Inferior parietal cortex (tissue), 1 donor: ENCODE data around the gene ZNF467.

Source experiments
- DNase-seq: peaks from one replicate; pipeline ENCODE4 v3.0.0-alpha.2; 2016; ENCODE audit errors: extremely low spot score

Gene ZNF467

DNA sequence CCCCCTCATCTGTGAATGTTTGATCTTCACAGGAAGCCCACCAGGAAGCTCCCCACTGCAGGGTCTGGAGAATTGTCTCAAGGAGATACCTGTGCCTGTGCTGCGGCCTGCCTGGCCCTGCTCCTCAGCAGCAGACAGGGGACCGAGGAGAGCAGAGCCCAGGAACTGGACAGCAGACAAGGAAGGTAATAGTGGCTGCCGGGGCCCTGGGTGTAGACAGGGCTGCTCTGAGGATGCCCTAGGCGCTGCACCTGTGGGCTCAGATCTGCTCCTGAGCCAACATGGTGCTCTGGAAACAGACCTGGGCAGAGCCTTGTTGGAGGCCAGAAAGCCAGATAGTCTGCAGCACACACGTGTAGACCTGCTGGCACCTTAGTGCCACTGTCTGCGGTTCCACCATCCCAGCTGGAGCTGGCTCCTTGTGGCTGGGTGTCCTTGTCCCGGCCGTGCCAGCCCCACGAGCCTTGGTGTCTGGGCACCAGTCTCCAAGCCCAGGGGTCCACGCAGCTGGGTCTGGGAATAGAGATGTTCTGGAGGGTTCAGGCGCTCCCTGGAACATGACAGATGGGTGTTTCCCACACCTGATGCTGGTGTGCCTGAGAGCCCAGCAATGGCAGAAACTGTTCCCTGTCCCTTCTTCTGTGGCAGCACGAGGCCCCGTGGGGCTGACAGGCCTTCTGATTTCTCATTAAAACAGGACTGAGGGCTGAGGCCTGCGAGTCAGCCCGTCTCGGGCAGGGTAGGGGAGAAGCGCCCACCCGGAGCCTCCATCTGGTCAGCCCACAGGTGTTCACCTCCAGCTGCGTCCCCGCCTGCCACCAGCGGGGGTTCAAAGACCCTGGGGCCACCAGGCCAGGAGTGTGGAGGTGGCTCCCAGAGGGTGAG, 44.7 kb downstream of the ZNF467 start:
- DNase-seq: no peak

DNA sequence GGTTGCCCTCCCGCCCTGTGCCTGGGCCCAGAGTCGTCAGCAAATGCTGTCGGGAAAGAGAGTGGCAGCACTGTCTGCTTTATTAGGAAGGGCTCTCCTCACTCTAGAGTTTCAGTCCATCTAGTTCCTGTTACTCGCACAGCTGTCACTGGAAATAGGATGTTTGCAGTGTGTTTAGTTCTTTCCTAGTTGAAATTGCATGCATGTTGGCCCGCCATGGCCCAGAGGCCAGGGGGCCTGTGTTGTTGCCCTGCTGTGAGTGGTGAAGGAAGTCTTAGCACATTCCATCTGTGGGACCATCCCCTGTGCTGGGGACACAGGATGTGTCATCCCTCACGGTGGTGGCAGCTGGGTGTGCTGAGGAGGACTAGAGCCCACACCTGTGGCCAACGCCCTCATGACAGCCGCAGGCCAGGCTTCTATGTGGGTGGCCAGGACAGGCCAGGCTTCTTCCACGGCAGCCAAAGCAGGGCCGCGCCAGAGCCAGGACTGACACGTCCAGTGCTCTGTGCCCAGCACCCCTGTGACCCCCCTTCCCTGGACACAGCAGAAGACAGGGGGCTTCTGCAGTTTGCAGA, 45.4 kb downstream of the ZNF467 start:
- DNase-seq: no peak

DNA sequence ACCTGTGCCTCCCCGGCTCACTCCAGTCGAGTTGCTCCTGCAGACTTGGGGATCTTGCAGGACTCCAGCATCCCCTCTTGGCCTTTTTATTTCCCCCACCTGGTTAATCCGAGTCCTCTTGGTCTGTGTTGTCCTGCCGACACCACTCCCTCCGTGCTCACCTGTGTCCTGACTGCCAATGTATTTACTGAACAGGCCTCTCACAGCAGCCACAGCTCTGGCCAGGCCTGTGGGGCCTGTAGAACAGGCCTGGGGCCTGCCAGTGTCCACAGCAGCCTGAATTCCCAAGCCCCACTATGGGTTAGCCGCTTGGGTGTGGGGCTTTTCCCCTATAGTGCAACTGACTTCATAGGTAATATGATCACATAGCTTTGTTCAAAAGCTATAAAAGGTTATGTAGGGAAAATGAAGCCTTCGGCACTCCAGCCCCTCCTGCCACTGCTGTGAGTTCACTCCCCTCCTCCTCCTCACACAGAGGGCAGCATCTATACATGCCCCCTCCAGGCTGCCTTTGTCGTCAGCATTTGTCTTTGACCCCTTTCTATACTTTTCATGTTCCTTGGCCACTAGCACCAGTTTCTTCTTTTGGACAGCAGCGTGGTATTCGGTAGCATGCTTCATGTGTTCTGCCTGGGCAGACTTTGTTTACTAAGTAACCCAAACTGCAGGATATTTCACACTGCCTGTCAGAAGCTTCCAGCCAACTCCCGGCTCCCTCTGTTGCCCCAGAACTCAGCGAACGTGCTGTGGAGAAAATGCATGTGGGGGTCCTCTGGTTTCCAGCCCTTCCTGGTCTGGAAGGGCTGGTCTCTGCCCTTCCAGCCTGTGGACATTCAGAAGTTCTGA, 46.1 kb downstream of the ZNF467 start:
- DNase-seq: no peak

DNA sequence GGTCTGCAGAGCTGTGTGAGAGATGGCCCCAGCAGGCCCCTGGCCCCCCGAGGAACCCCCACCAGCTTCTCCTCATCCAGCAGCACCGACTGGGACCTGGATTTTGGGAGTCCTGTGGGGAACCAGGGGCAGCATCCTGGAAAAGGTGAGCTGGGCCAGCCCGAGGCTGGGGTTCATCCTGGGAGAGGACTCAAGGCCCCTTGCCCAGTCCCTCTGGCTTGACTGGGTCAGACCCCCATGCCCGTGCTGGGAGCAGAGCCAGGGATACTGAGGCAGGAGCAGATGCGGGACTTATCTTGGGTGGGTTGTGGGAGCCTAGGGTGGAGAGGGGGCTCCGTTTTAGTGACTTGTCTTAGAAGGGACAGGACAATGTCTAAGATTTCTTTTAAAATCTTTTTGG, 47.5 kb downstream of the ZNF467 start:
- no peak for DNase-seq

DNA sequence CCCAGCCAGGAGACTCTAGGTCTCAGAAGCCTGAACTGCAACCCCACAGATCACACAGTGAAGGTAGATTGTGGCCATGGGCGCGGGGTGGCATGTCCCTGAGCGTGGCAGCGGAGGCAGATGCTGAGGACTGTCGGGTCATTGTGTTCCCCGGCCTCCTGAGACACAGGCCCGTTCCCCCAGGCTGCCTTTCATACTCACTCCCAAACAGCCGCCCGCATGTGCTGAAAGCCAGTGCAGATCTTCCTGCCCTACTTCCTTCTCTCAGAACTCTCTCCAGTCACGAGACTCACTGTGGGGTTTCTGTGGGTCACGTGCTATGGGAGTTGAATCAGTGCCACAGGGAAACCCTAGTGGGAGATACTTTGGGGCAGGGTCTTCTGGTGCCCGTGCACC, 48.0 kb downstream of the ZNF467 start:
- DNase-seq: no peak

DNA sequence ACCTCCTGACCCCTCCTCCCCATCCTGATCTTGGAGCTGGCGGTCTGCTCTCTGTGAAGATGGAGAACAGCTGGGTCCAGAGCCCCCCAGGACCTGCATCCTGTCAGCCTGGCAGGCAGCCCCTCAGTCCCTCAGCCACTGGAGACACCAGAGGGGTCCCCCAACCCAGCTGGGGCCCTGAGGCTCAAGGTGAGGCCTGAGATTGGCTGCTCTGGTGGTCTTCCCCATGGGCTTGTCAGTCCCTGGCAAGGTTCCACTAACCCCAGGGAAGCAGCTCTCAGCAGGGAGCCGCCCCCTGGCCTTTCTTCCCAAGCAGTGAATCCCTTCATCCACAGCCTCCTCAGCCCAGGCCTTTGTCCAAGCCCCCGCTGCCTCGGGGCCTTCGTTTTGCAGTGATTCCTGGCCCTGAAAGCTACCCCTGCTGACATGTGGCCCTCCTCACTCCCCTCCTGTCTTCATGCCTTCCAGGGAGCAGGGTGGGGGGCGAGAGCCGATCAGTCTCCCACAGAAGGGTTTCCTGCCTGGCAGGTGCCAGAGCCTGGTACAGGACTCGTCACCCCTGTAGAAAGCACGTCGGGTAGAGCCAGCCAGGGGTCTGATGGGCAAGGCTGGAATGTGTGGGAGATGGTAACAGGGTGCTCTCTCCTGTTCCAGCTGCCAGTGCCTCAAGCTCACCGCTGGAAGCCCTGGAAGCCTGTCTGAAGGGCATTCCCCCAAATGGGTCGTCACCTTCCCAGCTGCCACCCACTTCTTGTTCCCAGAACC, 48.5 kb downstream of the ZNF467 start:
- no peak for DNase-seq

DNA sequence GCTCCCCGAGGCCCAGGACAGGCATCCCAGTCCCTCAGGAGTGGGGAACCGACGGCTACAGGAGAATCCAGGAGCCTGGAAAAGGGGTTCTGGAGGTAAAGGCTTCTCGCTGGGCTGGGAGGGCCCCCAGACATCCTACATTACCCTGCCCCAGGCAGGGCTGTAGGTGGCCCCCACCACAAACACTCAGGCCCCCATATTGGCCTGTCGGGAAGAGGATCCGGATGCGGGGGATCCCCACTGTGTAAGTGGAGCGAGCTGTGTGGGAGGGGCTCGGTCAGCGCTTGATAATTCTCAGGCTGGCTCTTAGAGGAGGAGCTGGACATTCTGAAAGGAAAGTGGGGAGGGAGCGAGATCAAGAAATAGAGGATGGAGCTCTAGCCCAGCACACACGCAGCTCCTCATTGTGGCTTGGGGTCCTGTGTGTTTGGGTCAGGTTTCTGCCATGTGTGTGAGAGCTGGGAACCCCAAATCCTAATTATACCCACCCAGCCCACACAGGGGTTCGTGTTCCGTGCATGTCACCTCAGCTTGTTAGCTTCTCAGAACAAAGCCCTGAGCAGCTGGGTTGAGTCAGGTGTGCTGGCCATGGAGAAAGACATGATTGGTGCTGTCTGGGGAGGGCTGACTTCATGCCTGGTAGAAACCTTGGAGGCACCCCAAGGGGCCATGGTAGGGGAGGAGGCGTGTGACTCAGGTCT, 49.4 kb downstream of the ZNF467 start:
- no peak for DNase-seq

DNA sequence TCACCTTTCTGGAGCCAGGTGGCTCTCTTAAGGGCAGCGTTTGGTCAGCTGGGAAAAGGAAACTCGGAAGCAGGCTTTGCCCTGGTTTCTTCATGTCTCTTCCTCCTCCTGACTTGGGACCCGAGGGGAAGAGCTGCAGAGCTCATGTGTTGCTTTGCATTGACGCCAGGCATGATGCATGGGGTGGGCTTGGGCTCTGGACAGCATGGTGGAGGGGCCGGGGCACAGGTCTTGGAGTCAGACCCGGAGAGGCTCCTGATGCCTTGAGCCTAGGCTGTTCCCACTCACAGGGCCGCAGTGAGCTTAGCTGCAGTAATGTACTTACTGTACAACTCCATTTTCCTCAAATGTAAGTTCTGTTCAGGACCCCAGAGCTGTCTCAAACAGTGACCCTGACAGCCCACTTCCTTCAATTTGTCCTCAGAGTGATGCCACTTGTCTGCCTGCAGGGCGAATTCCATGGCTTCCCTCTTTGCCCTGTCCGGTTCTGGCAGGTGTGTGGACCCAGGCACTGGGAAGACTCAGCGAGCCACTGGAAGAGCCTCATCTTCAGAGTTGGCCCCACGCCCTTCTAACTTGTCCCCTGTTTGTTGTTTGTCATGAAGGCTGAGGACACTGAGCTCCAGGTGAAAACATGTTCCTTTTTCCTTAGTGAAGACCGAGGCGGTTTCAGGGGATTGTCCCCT, 50.2 kb downstream of the ZNF467 start:
- no peak for DNase-seq

DNA sequence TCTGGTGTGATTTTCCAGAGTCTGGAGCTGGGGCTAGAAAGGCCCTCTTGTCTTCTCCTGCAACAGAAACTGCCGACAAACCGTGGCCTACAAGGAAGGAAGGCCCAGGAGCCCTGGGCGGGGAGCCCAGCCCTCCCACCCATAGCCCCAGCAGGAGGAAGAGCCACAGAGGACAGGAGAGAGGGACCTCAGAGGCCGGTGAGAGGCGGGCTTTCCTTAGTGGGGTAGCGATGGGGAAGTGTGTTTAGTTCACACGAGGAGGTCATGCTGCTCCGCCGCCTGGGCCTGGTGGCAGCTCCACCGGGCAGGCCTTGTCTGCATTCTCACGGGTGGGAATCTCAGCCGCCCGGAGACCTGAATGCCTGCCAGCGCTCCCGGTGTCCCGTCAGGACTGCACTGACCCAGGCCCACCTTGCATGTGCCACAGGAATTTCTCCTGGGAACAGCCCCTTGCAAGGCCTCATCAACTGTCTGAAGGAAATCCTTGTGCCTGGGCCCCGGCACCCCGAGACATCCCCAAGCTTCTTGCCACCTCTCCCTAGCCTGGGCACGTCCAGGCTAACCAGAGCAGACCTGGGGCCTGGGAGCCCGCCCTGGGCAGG, 50.9 kb downstream of the ZNF467 start:
- DNase-seq: no peak

DNA sequence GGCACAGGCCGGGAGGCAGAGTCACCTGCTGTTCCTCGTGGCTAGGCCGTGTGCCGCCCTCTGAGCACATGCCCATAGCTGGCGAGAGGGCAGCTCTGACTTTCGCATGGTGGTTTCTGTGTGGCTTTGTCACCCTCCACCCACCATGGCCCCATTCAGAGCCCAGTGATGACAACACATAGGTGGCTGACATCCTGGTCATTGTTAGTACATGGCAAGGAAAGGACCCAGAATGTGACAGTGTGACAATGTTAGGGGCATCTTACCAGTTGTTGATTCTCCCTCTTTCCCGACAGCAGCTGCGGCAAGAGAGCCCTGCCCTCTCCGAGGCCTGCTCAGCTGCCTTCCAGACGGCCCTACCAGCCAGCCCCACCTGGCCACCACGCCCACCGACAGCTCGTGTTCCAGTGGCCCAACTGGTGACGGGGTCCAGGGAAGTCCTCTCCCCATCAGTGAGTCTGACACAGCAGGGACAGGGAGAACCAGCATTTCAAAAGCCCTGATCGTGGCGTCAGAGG, 52.2 kb downstream of the ZNF467 start:
- no peak for DNase-seq

DNA sequence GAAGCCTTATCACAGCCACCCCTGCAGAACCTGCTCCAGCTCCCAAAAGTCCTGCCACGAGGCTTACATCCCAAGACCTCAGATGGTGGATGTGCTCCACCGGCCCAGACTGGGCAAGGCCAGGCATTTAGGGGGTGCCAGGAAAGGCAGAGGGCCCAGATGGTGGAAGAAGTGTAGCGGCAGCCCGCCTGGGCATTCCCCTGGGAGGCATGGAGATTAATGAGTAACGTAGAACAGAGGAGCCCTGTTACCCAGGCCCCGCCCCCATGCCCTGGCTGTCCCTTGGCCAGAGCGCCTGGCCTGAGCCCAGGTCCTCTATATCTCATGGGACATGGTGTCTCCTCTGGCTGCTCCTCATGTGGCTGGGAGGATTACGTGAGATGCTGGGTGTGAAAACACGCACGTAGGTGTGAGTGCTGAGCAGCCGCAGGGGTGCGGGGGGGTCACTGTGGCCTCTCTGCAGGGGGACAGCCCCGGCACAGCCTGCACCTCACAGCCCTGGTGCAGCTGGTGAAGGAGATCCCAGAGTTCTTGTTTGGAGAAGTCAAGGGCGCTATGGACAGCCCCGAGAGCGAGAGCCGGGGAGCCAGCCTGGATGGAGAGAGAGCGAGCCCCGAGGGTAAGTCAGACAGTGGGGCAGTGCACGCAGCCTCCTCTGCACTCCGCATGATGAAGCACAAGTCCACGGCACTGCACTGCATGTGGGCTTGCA, 52.9 kb downstream of the ZNF467 start:
- peak; percentile 78 for DNase-seq

DNA sequence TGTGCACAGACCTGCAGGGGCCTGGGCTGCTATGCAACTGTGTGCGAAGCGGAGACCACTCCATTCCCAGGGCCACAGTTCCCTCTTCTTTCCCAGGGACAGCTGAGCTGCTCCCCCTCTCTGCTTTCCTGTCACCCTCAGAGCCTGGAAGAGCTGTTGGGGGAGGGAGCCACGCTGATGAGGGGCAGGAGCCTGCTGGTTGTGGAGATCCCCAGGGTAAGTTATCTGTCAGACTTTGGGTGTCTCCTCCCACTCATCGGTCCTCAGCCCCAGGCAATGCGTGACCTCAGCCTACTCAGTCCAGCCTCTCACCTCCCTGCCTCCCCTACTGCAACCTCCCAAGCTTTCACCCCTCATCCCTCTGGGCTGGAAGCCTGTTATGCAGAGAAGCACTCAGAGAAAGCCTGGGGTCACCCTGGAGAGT, 53.5 kb downstream of the ZNF467 start:
- DNase-seq: no peak

DNA sequence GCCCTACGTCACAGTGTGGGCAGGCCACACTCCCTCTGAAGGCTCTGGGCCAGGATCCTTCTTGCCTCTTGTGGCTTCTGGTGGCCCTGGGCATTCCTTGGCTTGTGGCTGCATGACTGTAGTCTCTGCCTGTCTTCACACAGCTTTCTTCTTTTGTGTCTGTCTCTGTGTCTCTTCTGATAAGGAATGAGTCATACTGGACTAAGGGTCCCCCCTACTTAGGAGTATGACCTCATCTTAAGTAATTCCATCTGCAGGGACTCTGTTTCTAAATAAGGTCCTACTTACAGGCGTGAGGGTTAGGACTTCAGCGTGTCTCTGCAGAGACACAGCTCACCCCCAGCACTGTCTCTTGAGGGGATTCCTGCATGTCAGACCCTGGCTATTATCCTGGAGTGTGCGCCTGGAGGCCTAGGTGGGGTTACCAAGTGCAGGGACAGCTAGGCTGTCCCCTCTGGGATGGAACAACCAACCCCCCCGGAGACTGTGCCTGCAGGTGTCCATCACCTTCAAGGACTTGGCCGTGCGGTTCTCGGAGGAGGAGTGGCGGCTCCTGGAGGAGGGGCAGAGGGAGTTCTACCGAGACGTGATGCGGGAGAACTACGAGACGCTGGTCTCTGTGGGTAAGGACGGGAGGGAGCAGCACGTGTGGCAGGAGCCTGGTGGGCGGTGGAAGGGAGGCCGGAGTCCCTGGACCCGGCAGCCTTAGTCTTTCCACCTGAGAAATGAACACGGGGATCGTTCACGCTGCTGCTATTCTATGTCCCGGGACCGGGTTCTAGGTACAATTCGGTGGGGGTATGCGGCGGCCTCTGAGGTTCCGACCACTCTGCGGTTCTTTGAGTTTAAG, 54.1 kb downstream of the ZNF467 start:
- DNase-seq: peak; percentile 32

DNA sequence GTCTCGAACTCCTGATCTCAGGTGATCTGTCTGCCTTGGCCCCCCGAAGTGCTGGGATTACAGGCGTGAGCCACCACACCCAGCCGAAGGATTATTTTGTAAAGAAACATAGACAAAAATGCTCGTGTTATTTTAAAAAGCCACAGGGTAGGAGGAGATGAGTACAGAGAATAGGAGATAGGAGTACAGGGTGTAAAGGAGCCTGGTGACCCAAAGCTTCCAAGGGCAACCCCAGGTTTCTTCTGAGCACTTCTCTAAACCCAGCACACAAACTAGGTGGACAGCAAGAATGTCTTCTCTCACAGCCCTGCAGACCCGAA, 54.7 kb downstream of the ZNF467 start:
- DNase-seq: no peak

DNA sequence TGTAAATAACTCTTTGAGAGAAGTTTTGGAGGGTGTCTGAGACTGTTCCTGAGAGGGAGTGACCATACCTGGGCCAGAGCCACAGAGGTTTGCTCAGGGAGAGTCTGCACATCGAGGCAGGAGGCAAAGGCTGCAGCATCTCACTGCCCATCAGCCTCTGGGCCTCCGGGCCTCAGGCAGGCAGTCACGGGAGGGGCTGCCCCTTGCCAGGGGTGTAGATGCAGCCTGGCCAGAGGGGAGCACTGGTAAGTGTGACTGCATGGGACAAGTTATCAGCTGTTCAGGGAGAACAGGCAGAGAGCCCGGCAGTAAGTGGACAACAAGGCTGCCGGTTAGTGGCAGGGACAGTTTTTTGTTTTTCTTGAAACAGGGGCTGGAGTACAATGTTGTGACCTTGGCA, 55.9 kb downstream of the ZNF467 start:
- no peak for DNase-seq

DNA sequence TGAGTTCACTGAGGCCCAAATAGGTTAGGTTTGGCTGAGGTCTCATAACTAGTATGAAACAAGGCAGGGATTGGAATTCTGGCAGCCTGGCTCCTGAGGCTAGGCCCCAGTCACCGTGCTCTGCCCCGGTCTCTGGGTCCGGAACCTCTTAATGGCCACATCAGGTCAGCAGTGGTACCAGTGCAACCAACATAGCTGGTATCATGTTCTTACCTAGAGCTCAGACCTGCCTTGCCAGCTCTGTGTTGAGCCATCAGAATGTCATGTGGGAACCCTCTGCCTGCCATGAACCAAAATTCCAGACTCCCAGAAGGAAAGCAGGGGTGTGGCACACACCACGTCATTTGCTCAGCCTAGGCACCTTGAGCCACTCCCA, 56.5 kb downstream of the ZNF467 start:
- no peak for DNase-seq

DNA sequence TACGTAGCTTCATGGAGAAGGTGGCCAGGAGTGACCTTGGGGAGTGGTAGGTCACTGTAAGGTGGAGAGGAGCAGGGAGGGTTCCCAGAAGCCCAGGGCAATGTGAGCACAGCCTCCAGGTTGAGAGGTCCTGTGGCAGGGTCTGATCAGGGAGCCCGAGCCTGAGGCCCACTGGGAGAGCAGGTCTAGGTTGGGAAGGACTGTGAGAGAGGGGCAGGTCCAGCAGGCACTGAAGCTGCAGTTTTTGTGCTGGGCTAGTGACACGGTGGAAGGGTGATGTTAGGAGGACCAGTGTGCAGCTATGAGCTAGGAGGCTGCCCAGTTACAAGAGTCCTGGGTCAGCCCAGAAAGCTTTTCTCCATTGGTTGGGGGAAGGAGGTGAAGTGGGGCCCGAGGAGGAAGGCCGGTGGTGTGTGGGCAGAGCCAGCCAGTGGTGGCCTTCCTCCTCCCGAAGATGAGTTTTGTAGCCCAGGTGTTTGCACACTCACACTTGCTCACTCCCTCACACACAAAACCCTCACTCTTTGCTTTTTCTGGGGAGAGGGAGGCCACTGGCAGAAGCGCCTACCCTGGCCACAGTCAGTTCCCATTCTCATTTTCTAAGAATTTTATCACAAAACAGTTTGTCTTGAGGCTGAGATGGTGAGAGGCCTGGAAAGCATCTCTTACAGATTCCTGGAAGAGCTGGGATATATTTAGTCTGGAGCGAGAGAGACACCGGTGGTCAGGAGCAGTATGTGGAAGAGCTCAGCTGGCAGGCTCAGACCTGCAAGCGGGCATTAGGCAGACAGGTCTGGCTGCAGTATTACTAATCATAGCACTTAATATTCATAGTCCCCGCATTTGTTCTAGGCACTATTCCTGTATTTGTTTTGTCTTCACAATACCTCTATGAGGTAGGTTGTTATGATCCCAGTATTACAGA, 57.1 kb downstream of the ZNF467 start:
- DNase-seq: no peak
